Mesendoderm (in vitro differentiated cells): Measurements from ENCODE around the gene ARF6.
"Not testable (repeated sequence)": the region's sequence is repeated elsewhere in the genome, so short reads cannot be mapped to it uniquely, and the experiment has no call there.

Experiments used
- DNase-seq: peaks from one replicate; pipeline ENCODE4 v3.0.0; 2013
- H2AK5ac ChIP-seq: 2 replicates; pipeline ENCODE4 v1.6.1; 2013; ENCODE audit warnings: low read length, inconsistent platforms
- H2BK120ac ChIP-seq: 2 replicates; pipeline ENCODE4 v1.6.1; 2013; ENCODE audit warnings: low read depth, mild to moderate bottlenecking, low read length, moderate library complexity, mixed read lengths
- H2BK15ac ChIP-seq: replicated peaks from 2 replicates; pipeline ENCODE4 v1.6.1; 2013; ENCODE audit warnings: low read depth, mild to moderate bottlenecking, moderate library complexity
- H2BK5ac ChIP-seq: 2 replicates; pipeline ENCODE4 v1.6.1; 2013; ENCODE audit warnings: low read length, inconsistent platforms
- H3K18ac ChIP-seq: 2 replicates; pipeline ENCODE4 v1.6.1; 2013; ENCODE audit warnings: mild to moderate bottlenecking, low read length, mixed read lengths
- H3K23ac ChIP-seq: one replicate; pipeline ENCODE4 v1.6.1; 2013; ENCODE audit warnings: low read length
- H3K27ac ChIP-seq: 2 replicates; pipeline ENCODE4 v1.5.1; 2013; ENCODE audit warnings: low read depth, mild to moderate bottlenecking, inconsistent platforms, low read length, moderate library complexity
- H3K27me3 ChIP-seq: 2 replicates; pipeline ENCODE4 v1.6.1; 2013; ENCODE audit warnings: low read length, control low read depth, mild to moderate bottlenecking, inconsistent platforms; ENCODE audit not compliant: insufficient read depth, poor library complexity
- H3K36me3 ChIP-seq: 2 replicates; pipeline ENCODE4 v1.6.1; 2013; ENCODE audit warnings: low read length, inconsistent platforms; ENCODE audit not compliant: control insufficient read depth, insufficient read depth
- H3K4ac ChIP-seq: one replicate; pipeline ENCODE4 v1.6.1; 2013; ENCODE audit warnings: low read depth, mild to moderate bottlenecking, low read length, moderate library complexity
- H3K4me1 ChIP-seq: 2 replicates; pipeline ENCODE4 v1.6.1; 2013; ENCODE audit warnings: low read depth, low read length, inconsistent platforms; ENCODE audit not compliant: control insufficient read depth
- H3K4me2 ChIP-seq: 2 replicates; pipeline ENCODE4 v1.6.1; 2013; ENCODE audit warnings: low read length
- H3K4me3 ChIP-seq: 2 replicates; pipeline ENCODE4 v1.5.1; 2013; ENCODE audit warnings: mild to moderate bottlenecking, low read length
- H3K56ac ChIP-seq: one replicate; pipeline ENCODE4 v1.6.1; 2013; ENCODE audit warnings: low read length
- H3K79me1 ChIP-seq: 2 replicates; pipeline ENCODE4 v1.6.1; 2013; ENCODE audit warnings: low read length, inconsistent platforms
- H3K79me2 ChIP-seq: 2 replicates; pipeline ENCODE4 v1.6.1; 2013; ENCODE audit warnings: mild to moderate bottlenecking, low read length; ENCODE audit not compliant: control insufficient read depth, insufficient read depth
- H3K9ac ChIP-seq: 2 replicates; pipeline ENCODE4 v1.6.1; 2013; ENCODE audit warnings: low read length, inconsistent platforms
- H4K5ac ChIP-seq: one replicate; pipeline ENCODE4 v1.6.1; 2013; ENCODE audit warnings: low read length
- H4K8ac ChIP-seq: one replicate; pipeline ENCODE4 v1.6.1; 2013; ENCODE audit warnings: low read depth, mild to moderate bottlenecking, control low read depth, low read length, moderate library complexity
- WGBS: extraction: QIAGEN DNeasy Blood & Tissue Kit; methylation state at CpG from one replicate; pipeline ENCODE4 v1.1.7; 2013; ENCODE audit warnings: low lambda C conversion rate, missing lambda C conversion rate; ENCODE audit not compliant: insufficient coverage; ENCODE audit errors: extremely low coverage; 5-methylcytosine and 5-hydroxymethylcytosine counted together

Gene ARF6

GRCh38 chr14:49892301-49892635 is 614 bp upstream of the ARF6 start:
- peaks cover 32% of the 10 kb centered on the region for H3K79me2 ChIP-seq
- H2AK5ac ChIP-seq, result no peak overlapping the region
- no CpG with 5 or more reads among the region's 12 CpGs for WGBS
- H4K8ac ChIP-seq, result no peak overlapping the region
- no peak overlapping the region for H2BK120ac ChIP-seq
- H3K18ac ChIP-seq, result no peak overlapping the region
- peak overlapping the region; percentile 71 for H3K27ac ChIP-seq
- peak; percentile 76 for DNase-seq
- H3K4me1 ChIP-seq, result peaks cover 2% of the 10 kb centered on the region
- no peaks in the 10 kb centered on the region for H3K79me1 ChIP-seq
- no peaks in the 10 kb centered on the region for H3K27me3 ChIP-seq
- peak overlapping the region; percentile 74 for H3K4me2 ChIP-seq
- no peak overlapping the region for H2BK15ac ChIP-seq
- no peak overlapping the region for H2BK5ac ChIP-seq
- H3K4me3 ChIP-seq, result peak overlapping the region; percentile 71
- H3K23ac ChIP-seq, result no peak overlapping the region
- H3K4ac ChIP-seq, result peak overlapping the region; percentile 66
- H4K5ac ChIP-seq, result no peak overlapping the region
- H3K56ac ChIP-seq, result peak overlapping the region; percentile 97
- H3K36me3 ChIP-seq, result no peaks in the 10 kb centered on the region
- H3K9ac ChIP-seq, result peak overlapping the region; percentile 94

- H3K4me3 ChIP-seq, result peak overlapping the region; percentile 97
- H4K5ac ChIP-seq, result no peak overlapping the region
- peak overlapping the region; percentile 58 for H4K8ac ChIP-seq
- peaks cover 2% of the 10 kb centered on the region for H3K4me1 ChIP-seq
- peak overlapping the region; percentile 97 for H3K27ac ChIP-seq
- no peaks in the 10 kb centered on the region for H3K27me3 ChIP-seq
- peaks cover 32% of the 10 kb centered on the region for H3K79me2 ChIP-seq
- WGBS, result no CpG with 5 or more reads among the region's 85 CpGs
- peak; percentile 41 for DNase-seq
- H3K23ac ChIP-seq, result peak overlapping the region; percentile 94
- peak overlapping the region; percentile 87 for H3K4ac ChIP-seq
- peak overlapping the region; percentile 83 for H3K18ac ChIP-seq
- no peak overlapping the region for H2BK15ac ChIP-seq
- peak overlapping the region; percentile 98 for H3K9ac ChIP-seq
- H3K4me2 ChIP-seq, result peak overlapping the region; percentile 80
- no peaks in the 10 kb centered on the region for H3K79me1 ChIP-seq
- H2BK120ac ChIP-seq, result peak overlapping the region; percentile 83
- H2AK5ac ChIP-seq, result peak overlapping the region; percentile 11
- peak overlapping the region; percentile 31 for H2BK5ac ChIP-seq
- peak overlapping the region; percentile 97 for H3K56ac ChIP-seq
- no peaks in the 10 kb centered on the region for H3K36me3 ChIP-seq
Observed at GRCh38 chr14:49893309-49894213, 679 bp downstream of the ARF6 start.

- H3K79me2 ChIP-seq, result peaks cover 32% of the 10 kb centered on the region
- H2BK120ac ChIP-seq, H3K4ac ChIP-seq, H2BK15ac ChIP-seq, H3K18ac ChIP-seq, H2AK5ac ChIP-seq, H3K4me1 ChIP-seq, H3K79me1 ChIP-seq, H3K27ac ChIP-seq, H3K36me3 ChIP-seq, H2BK5ac ChIP-seq, H3K27me3 ChIP-seq, DNase-seq, H4K5ac ChIP-seq: not testable (repeated sequence)
- peak overlapping the region; percentile 97 for H3K56ac ChIP-seq
- H3K4me3 ChIP-seq, result peak overlapping the region; percentile 97
- peak overlapping the region; percentile 66 for H3K23ac ChIP-seq
- no CpG with 5 or more reads among the region's 8 CpGs for whole genome bisulfite sequencing
- H3K9ac ChIP-seq, result peak overlapping the region; percentile 98
- peak overlapping the region; percentile 56 for H4K8ac ChIP-seq
- H3K4me2 ChIP-seq, result peak overlapping the region; percentile 80
Observed at GRCh38 chr14:49894214-49895107, 1.6 kb downstream of the ARF6 start.

GRCh38 chr14:49895480-49895879 is 2.6 kb downstream of the ARF6 start:
- no peak overlapping the region for H3K56ac ChIP-seq
- H3K4me2 ChIP-seq, result peak overlapping the region; percentile 3
- no peak overlapping the region for H2AK5ac ChIP-seq
- no peak overlapping the region for H3K18ac ChIP-seq
- peaks cover 2% of the 10 kb centered on the region for H3K4me1 ChIP-seq
- H2BK15ac ChIP-seq, result no peak overlapping the region
- no peak for DNase-seq
- peaks cover 32% of the 10 kb centered on the region for H3K79me2 ChIP-seq
- no peak overlapping the region for H3K23ac ChIP-seq
- H3K79me1 ChIP-seq, result no peaks in the 10 kb centered on the region
- H2BK120ac ChIP-seq, result no peak overlapping the region
- peak overlapping the region; percentile 14 for H3K9ac ChIP-seq
- H4K5ac ChIP-seq, result no peak overlapping the region
- no peak overlapping the region for H3K4ac ChIP-seq
- H3K36me3 ChIP-seq, result no peaks in the 10 kb centered on the region
- no peak overlapping the region for H4K8ac ChIP-seq
- H3K27me3 ChIP-seq, result no peaks in the 10 kb centered on the region
- no peak overlapping the region for H3K27ac ChIP-seq
- H3K4me3 ChIP-seq, result no peak overlapping the region
- no CpG with 5 or more reads among the region's 4 CpGs for WGBS
- H2BK5ac ChIP-seq, result no peak overlapping the region

GRCh38 chr14:49896272-49896671 is 3.4 kb downstream of the ARF6 start:
- not testable (repeated sequence) for H3K27me3 ChIP-seq, H3K56ac ChIP-seq, H4K8ac ChIP-seq, H3K4me3 ChIP-seq, H3K4ac ChIP-seq, H3K18ac ChIP-seq, H3K9ac ChIP-seq, DNase-seq, H3K79me1 ChIP-seq, H2BK120ac ChIP-seq, H3K23ac ChIP-seq, H2AK5ac ChIP-seq, H2BK5ac ChIP-seq, H3K4me2 ChIP-seq, H3K27ac ChIP-seq, H2BK15ac ChIP-seq, H3K36me3 ChIP-seq, H4K5ac ChIP-seq, H3K4me1 ChIP-seq
- peaks cover 32% of the 10 kb centered on the region for H3K79me2 ChIP-seq
